CD1c-positive myeloid dendritic cell (primary cell): Measurements from ENCODE around the gene LAMA5.

Experiments used
- DNase-seq: peaks from one replicate; pipeline ENCODE4 v3.0.0-alpha.2; 2016; ENCODE audit errors: extremely low spot score

The LAMA5 gene

DNA sequence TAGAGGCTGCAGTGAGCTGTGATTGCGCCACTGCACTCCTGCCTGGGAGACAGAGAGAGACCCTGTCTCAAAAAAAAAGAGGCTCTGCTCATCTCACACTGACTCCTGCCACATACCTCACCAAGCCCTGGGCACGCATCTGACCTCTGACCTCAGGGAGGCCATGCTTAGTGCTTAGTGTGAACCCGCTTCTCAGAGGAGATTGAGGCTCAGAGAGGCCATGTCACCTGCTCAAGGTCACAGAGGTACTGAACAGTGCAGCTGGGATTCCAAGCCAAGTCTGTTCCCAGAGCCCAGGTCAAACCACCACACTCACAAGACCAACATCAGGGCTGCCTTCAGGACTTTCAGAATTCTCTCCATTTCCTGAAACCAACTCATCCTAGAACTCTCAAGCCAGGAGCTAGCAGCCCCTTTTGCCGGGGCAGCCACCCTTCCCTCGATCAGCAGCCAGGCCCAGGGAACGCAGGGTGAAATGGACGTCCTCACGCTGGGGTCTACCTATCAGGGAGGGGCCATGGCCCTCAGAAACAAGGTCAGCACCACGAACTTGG lies 37.1 kb upstream of the LAMA5 start:
- DNase-seq = no peak

GRCh38 chr20:62403331-62403730 lies 36.2 kb upstream of the LAMA5 start:
- DNase-seq = no peak

- DNase-seq = no peak
Measured at GRCh38 chr20:62402456-62403150, 35.5 kb upstream of the LAMA5 start.

GRCh38 chr20:62401331-62401779 lies 34.2 kb upstream of the LAMA5 start:
- DNase-seq = no peak

GRCh38 chr20:62400541-62400940 lies 33.4 kb upstream of the LAMA5 start:
- DNase-seq = no peak

DNA sequence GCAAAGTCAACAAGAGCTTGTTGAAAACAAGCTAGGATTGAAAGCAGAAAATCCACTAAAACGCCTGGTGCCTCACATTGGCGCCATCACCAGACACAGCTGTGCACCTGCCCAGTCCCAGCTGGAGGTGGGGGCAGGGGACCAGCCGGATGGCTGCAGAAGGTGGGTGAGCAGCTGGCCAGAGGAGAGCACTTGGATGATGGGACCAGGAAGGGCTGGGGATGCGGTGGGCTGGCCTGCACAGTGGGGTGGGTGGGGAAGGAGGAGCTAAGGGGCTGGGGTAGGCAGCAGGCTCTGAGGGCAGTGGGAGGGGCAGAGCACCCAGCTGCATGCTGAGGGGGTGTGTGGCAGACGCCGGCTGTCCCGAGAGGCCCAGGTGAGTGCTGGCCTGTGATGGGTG lies 32.9 kb upstream of the LAMA5 start:
- no peak for DNase-seq

DNA sequence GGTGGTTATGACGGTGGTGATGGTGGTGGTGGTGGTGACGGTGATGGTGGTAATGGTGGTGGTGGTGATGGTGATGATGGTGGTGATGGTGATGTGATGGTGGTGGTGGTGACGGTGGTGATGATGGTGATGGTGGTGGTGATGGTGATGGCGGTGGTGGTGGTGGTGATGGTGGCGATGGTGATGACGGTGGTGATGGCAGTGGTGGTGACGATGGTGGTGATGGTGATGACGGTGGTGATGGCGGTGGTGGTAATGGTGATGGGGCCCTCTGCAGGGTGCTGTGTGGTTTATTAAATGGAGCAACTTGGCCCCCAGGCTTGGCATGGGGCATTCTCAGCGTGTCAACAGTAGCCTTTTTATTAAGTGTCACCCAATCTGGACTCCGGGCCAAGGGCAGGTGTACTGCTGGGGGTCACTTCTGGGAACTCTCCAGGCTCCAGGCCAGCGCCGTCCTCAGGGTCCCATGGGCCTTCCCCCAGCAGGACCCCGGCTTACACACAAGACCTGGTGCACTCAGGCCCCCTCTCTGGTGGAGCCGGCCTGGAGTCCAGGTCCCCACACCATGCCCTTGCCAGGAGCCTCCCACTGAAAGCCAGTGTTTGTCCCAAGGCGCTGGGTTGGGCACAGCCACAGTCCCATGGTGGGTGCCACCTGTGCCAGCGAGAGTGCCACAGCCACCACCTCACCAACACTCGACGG lies 31.2 kb upstream of the LAMA5 start:
- no peak for DNase-seq

GRCh38 chr20:62396367-62397239 lies 29.5 kb upstream of the LAMA5 start:
- no peak for DNase-seq

GRCh38 chr20:62395311-62396242 lies 28.5 kb upstream of the LAMA5 start:
- DNase-seq = no peak

GRCh38 chr20:62394248-62395245 lies 27.4 kb upstream of the LAMA5 start:
- DNase-seq = no peak

- DNase-seq = no peak
Measured at GRCh38 chr20:62393830-62394229, 26.7 kb upstream of the LAMA5 start.

GRCh38 chr20:62393335-62393665 lies 26.2 kb upstream of the LAMA5 start:
- DNase-seq = no peak

DNA sequence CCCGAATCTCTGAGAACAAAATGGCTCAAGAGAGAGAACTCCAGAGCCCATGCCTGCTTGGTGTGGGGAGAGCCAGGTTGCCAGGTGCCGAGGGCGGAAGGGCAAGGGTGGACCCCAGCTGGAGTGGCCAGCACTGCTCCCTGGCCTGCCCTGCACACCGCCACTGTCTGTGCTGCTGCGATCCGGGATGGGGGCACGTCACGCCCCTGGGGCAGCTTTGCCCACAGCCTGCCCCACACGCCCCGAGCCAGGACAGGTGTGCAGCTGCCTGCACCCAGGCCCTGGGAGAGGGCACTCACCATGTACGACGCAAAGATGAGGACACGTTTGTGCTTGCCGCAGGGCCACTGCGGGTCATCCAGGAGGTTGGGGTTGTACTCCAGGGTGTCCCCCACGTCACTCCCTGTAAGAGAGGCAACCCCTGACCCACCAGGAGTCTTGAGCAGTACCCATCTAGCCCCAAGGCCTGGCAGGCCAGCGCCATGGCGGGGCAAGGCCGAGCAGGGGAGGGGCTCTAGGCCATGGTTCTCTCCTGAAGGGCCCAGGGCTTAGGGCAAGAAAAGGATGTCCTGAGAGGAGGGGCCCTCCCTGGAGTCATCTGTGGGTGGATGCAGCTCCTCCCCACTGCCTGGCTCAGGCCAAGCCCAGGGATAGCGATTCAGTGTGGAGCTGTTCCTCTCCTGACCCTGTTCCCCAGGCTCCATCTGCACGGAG lies 25.7 kb upstream of the LAMA5 start:
- DNase-seq = no peak

DNA sequence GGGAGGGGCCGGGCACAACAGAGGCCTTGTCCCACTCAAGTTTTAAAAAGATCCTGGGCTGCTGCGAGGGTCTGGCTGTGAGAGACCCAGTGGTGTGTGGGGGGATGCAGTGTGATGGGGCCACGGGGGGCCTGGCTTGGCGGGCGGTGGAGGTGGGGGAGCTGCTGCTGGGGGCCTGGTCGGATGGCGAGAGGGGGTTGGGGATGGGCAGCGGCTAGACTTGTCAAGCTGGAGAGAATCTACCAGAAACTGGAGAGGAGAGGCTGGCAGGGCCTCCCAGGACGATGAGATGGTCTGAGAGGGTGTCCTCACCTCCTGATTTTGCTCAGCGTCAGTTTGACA lies 24.9 kb upstream of the LAMA5 start:
- no peak for DNase-seq

- DNase-seq = no peak
Measured at GRCh38 chr20:62391165-62392076, 24.3 kb upstream of the LAMA5 start.

- DNase-seq = no peak
Measured at GRCh38 chr20:62390317-62391164, 23.4 kb upstream of the LAMA5 start.

DNA sequence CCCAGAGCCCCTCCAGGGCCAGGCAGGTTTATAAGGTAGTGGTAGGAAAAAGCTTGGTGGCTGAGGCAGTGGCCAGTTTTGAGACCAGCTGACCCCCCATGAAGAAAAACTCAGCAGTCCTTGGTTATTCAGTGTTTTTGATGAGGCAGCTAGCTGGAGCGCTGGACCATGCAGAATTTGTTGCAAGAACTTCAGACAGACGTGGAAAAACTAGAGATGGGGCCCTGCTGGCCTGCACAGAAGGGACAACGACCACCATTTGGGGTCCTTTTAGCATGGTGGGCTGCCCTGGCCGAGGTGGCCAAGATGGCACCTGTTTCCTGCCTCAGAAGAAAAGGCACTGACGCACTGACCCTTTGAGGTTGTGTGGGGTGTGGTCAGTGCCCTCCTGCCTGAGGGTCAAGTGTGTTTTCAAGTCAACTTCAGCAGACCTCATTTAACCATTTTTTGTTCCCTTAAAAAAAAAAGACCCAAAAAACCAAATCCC lies 22.5 kb upstream of the LAMA5 start:
- no peak for DNase-seq
